CD4-positive, alpha-beta T cell (primary cell): ENCODE results near the gene COX15. TPM values are rescaled to one million over a fixed set of nuclear protein-coding genes. Genes with fewer than 3 reads are reported as not detected.

ENCODE experiments used
- ATAC-seq: fragments of 200-7000 bp; cut with Tn5 transposase; one replicate; pipeline ENCODE4 v1.10.0; 2022; ENCODE audit warnings: mild to moderate bottlenecking; ENCODE audit not compliant: poor library complexity
- CTCF ChIA-PET: fragments of 350-600 bp; sonication (Branson Sonifier 250); formaldehyde crosslinking; loops from one replicate; lab custom pipeline; 2021; ENCODE audit warnings: antibody characterized with exemption, inconsistent platforms; lab: Charles Lee
- POLR2A ChIA-PET: fragments of 350-600 bp; sonication (Branson Sonifier 250); formaldehyde crosslinking; loops from one replicate; lab custom pipeline; 2021; ENCODE audit warnings: antibody characterized with exemption, inconsistent platforms; lab: Charles Lee
- DNase-seq, 14 experiments: peaks; one replicate each; pipeline ENCODE4 v3.0.0-alpha.2; 2013 to 2020; ENCODE audit warnings: mixed read lengths in 2 of 14
- H3K27ac ChIP-seq, 2 donors: one replicate each; pipeline versions ENCODE4 v1.5.1 to v1.7.0; 2013; ENCODE audit warnings: low read length in 2 of 2, low read depth in 1 of 2, mild to moderate bottlenecking in 1 of 2
- H3K27me3 ChIP-seq, 2 experiments: 1 replicate in 1 of 2; 2 replicates in 1 of 2; pipeline versions ENCODE4 v1.6.1 to v1.7.0; 2013; ENCODE audit warnings: low read length in 2 of 2, control low read depth in 1 of 2, mild to moderate bottlenecking in 1 of 2, moderate library complexity in 1 of 2; ENCODE audit not compliant: insufficient read depth in 2 of 2, control insufficient read depth in 1 of 2
- H3K36me3 ChIP-seq: one replicate; pipeline ENCODE4 v1.6.1; 2013; ENCODE audit warnings: low read length, control low read depth; ENCODE audit not compliant: insufficient read depth
- H3K4me1 ChIP-seq: one replicate; pipeline ENCODE4 v1.6.1; 2013; ENCODE audit warnings: low read length, control low read depth; ENCODE audit not compliant: insufficient read depth
- H3K4me3 ChIP-seq: one replicate; pipeline ENCODE4 v1.5.1; 2013; ENCODE audit warnings: mild to moderate bottlenecking, low read length, moderate library complexity
- H3K9me3 ChIP-seq, 2 experiments: 1 replicate in 1 of 2; 2 replicates in 1 of 2; pipeline versions ENCODE4 v1.6.1 to v1.7.0; 2013; ENCODE audit warnings: low read length in 2 of 2, mild to moderate bottlenecking in 2 of 2, control low read depth in 1 of 2, moderate library complexity in 1 of 2; ENCODE audit not compliant: control insufficient read depth in 1 of 2, insufficient read depth in 1 of 2
- H3K27ac Mint-ChIP-seq: one replicate; pipeline ENCODE4 v1.8.0; 2020; ENCODE audit warnings: mixed read lengths
- H3K27me3 Mint-ChIP-seq: one replicate; pipeline ENCODE4 v1.8.0; 2021; ENCODE audit warnings: mixed read lengths
- H3K36me3 Mint-ChIP-seq: one replicate; pipeline ENCODE4 v1.8.0; 2021; ENCODE audit warnings: low read depth, mixed read lengths
- H3K4me1 Mint-ChIP-seq: one replicate; pipeline ENCODE4 v1.8.0; 2021; ENCODE audit warnings: low read depth, mixed read lengths
- H3K4me3 Mint-ChIP-seq: one replicate; pipeline ENCODE4 v1.8.0; 2020; ENCODE audit warnings: mild to moderate bottlenecking, mixed read lengths
- H3K9me3 Mint-ChIP-seq: one replicate; pipeline ENCODE4 v1.8.0; 2020; ENCODE audit warnings: mixed read lengths
- CTCF ChIP-seq: fragments of 200-600 bp; IDR thresholded peaks from one replicate; pipeline ENCODE4 v1.8.0; 2022; ENCODE audit warnings: antibody characterized with exemption, mild to moderate bottlenecking
- intact Hi-C, 2 experiments: fragments of 100-400 bp; cut with DNase I in 1 of 2; cut with micrococcal nuclease in 1 of 2; formaldehyde crosslinking; loops; one replicate each; pipeline versions ENCODE4 v1.15.1 to v1.9.0; 2023 to 2025; cut with DNase I, micrococcal nuclease
- total RNA-seq, 174 experiments: library from RNA in 2 of 174; stranded (reverse) in 2 of 174; gene quantifications; one replicate each; pipeline ENCODE4 v1.2.3 and lab custom pipeline; 2021 to 2026

Gene COX15
- total RNA-seq, 2 experiments from 2014 or later: 7.7 to 7.9 TPM

GRCh38 chr10:99709480-99710229, 22.3 kb downstream of the COX15 start:
- Histone ChIP-seq H3K4me1 (no peaks in the 10 kb centered on the region), H3K4me3 (no peak overlapping the region), H3K36me3 (peaks cover 39% of the 10 kb centered on the region), H3K27me3 (no peaks in the 10 kb centered on the region), H3K9me3 (no peaks in the 10 kb centered on the region), H3K27ac (no peak overlapping the region)
- TF ChIP-seq CTCF: no peak
- no peaks in the 10 kb centered on the region for H3K4me1 Mint-ChIP-seq
- intact Hi-C loops: loop anchor here in 1 of 2 experiments (2.0 to 5.0 kb wide), 3 partner anchors 87 to 317 kb away; partner anchors contain the start of gene SLC25A28
- no peak for DNase-seq
- peaks cover 64% of the 10 kb centered on the region for H3K36me3 Mint-ChIP-seq
- H3K4me3 Mint-ChIP-seq: no peak overlapping the region
- no peak for ATAC-seq
- no peak overlapping the region for H3K27ac Mint-ChIP-seq
- POLR2A ChIA-PET: interaction anchor here (0.5 kb wide), 1 partner anchor 46 kb away, joined by 3 read pairs; no protein-coding TSS in a partner anchor
- H3K9me3 Mint-ChIP-seq: no peaks in the 10 kb centered on the region
- CTCF ChIA-PET: no interaction called here
- no peaks in the 10 kb centered on the region for H3K27me3 Mint-ChIP-seq

GRCh38 chr10:99708428-99709012, 23.4 kb downstream of the COX15 start:
- Histone ChIP-seq H3K9me3 (no peaks in the 10 kb centered on the region), H3K4me1 (no peaks in the 10 kb centered on the region), H3K4me3 (no peak overlapping the region), H3K27me3 (no peaks in the 10 kb centered on the region), H3K36me3 (peaks cover 38% of the 10 kb centered on the region), H3K27ac (no peak overlapping the region)
- Mint-ChIP-seq H3K4me3 (no peak overlapping the region), H3K27ac (no peak overlapping the region), H3K27me3 (no peaks in the 10 kb centered on the region), H3K9me3 (no peaks in the 10 kb centered on the region), H3K4me1 (no peaks in the 10 kb centered on the region), H3K36me3 (peaks cover 63% of the 10 kb centered on the region)
- ChIA-PET POLR2A (no interaction called here), CTCF (interaction anchor here (0.7 kb wide), 1 partner anchor 316 kb away, joined by 3 read pairs; no protein-coding TSS in a partner anchor)
- no peak for DNase-seq
- ATAC-seq: no peak
- no peak for TF ChIP-seq CTCF
- intact Hi-C loops: no loop called here

- no peaks in the 10 kb centered on the region for H3K4me1 Mint-ChIP-seq
- H3K9me3 ChIP-seq: no peaks in the 10 kb centered on the region
- no peaks in the 10 kb centered on the region for H3K27me3 Mint-ChIP-seq
- no peaks in the 10 kb centered on the region for H3K27me3 ChIP-seq
- CTCF ChIA-PET: no interaction called here
- no peak for DNase-seq
- no peak overlapping the region for H3K27ac Mint-ChIP-seq
- no peak for TF ChIP-seq CTCF
- H3K4me3 ChIP-seq: no peak overlapping the region
- H3K4me3 Mint-ChIP-seq: no peak overlapping the region
- ATAC-seq: no peak
- H3K36me3 ChIP-seq: peaks cover 48% of the 10 kb centered on the region
- intact Hi-C loops: no loop called here
- H3K27ac ChIP-seq: no peak overlapping the region
- H3K9me3 Mint-ChIP-seq: no peaks in the 10 kb centered on the region
- peaks cover 85% of the 10 kb centered on the region for H3K36me3 Mint-ChIP-seq
- POLR2A ChIA-PET: no interaction called here
- H3K4me1 ChIP-seq: no peaks in the 10 kb centered on the region
Measured at GRCh38 chr10:99700649-99701048, 31.3 kb downstream of the COX15 start.
